Keratinocyte (primary cell): ENCODE data around the gene IFNAR1. TPM values are rescaled to one million over a fixed set of nuclear protein-coding genes. Genes with fewer than 3 reads are reported as not detected.

Experiments used
- DNase-seq: peaks from one replicate; pipeline ENCODE4 v3.0.0-alpha.2; 2011; ENCODE audit warnings: low read depth, missing footprints, low spot score
- FAIRE-seq: peaks from 2 replicates; lab custom pipeline; 2011; peaks lifted over from hg19 to GRCh38; lab: Jason Lieb, UNC
- H2AFZ ChIP-seq: 2 replicates; pipeline ENCODE4 v1.6.0; 2012; ENCODE audit warnings: low read length, control low read depth, inconsistent platforms; ENCODE audit not compliant: control insufficient read depth
- H3K27ac ChIP-seq: 2 replicates; pipeline ENCODE4 v1.5.1; 2011; ENCODE audit warnings: low read length; ENCODE audit not compliant: control insufficient read depth, insufficient read depth
- H3K27me3 ChIP-seq: 3 replicates; pipeline ENCODE4 v1.6.0; 2011; ENCODE audit warnings: low read length; ENCODE audit not compliant: control insufficient read depth, insufficient read depth; ENCODE audit errors: extremely low read depth
- H3K36me3 ChIP-seq, 2 experiments: 2 replicates in 1 of 2; 3 replicates in 1 of 2; pipeline ENCODE4 v1.5.1; 2011; ENCODE audit warnings: low read length in 2 of 2, mild to moderate bottlenecking in 1 of 2; ENCODE audit not compliant: control insufficient read depth in 2 of 2, insufficient read depth in 2 of 2; ENCODE audit errors: extremely low read depth in 1 of 2
- H3K4me1 ChIP-seq: 3 replicates; pipeline ENCODE4 v1.5.1; 2011; ENCODE audit warnings: low read length; ENCODE audit not compliant: control insufficient read depth, insufficient read depth; ENCODE audit errors: extremely low read depth
- H3K4me2 ChIP-seq: 3 replicates; pipeline ENCODE4 v1.6.0; 2011; ENCODE audit warnings: low read depth, low read length; ENCODE audit not compliant: control insufficient read depth, insufficient read depth; ENCODE audit errors: extremely low read depth
- H3K4me3 ChIP-seq, 3 experiments: fragments of 200-600 bp in 1 of 3; sonication (generic) in 1 of 3; 2 replicates in 2 of 3; 3 replicates in 1 of 3; pipeline ENCODE4 v1.5.1; 2011 to 2016; ENCODE audit warnings: low read length in 3 of 3, mild to moderate bottlenecking in 3 of 3, control low read depth in 2 of 3, inconsistent platforms in 1 of 3, low read depth in 1 of 3, mixed read lengths in 1 of 3, mixed run types in 1 of 3, moderate library complexity in 1 of 3; ENCODE audit not compliant: control insufficient read depth in 2 of 3, insufficient read depth in 2 of 3; ENCODE audit errors: extremely low read depth in 1 of 3
- H3K79me2 ChIP-seq: 2 replicates; pipeline ENCODE4 v1.6.0; 2012; ENCODE audit warnings: low read length; ENCODE audit not compliant: control insufficient read depth, insufficient read depth
- H3K9ac ChIP-seq: 3 replicates; pipeline ENCODE4 v1.6.0; 2011; ENCODE audit warnings: low read length; ENCODE audit not compliant: control insufficient read depth, insufficient read depth; ENCODE audit errors: extremely low read depth
- H3K9me1 ChIP-seq: 3 replicates; pipeline ENCODE4 v1.6.0; 2011; ENCODE audit warnings: low read length; ENCODE audit not compliant: control insufficient read depth, insufficient read depth; ENCODE audit errors: extremely low read depth
- H3K9me3 ChIP-seq: 2 replicates; pipeline ENCODE4 v1.5.1; 2012; ENCODE audit warnings: low read depth, low read length; ENCODE audit not compliant: control insufficient read depth
- H4K20me1 ChIP-seq: 3 replicates; pipeline ENCODE4 v1.6.0; 2011; ENCODE audit warnings: low read length; ENCODE audit not compliant: control insufficient read depth, insufficient read depth; ENCODE audit errors: extremely low read depth
- EZH2 ChIP-seq: IDR thresholded peaks from one replicate; pipeline ENCODE4 v1.6.1; 2012; ENCODE audit warnings: inconsistent platforms, mild to moderate bottlenecking, low read length, moderate library complexity
- dilution Hi-C: fragments of 300-500 bp; cut with MboI; formaldehyde crosslinking; loops from one replicate; pipeline ENCODE4 v1.7.0; 2020; ENCODE audit warnings: low sequenced_read_pairs; ENCODE audit not compliant: extremely low pct_ligation_motif_present
- polyA plus RNA-seq, 5 experiments: library from polyadenylated mRNA; depleted of rRNA in 3 of 5; stranded (reverse) in 3 of 5; stranded (forward) in 1 of 5; unstranded in 1 of 5; fragments of >200 nt; gene quantifications; 1 replicate in 1 of 5; 2 replicates in 3 of 5; 3 replicates in 1 of 5; pipeline versions ENCODE4 v1.2.1 to v1.2.3, GENCODE V29; 2011 to 2012; ENCODE audit warnings: missing spikeins in 2 of 5, low read depth in 1 of 5, low replicate concordance in 1 of 5
- TF ChIP-seq, protein P1 (sequence below), 3 experiments: IDR thresholded peaks in 1 of 3; conservative IDR thresholded peaks in 1 of 3; optimal IDR thresholded peaks in 1 of 3; 2 replicates in 2 of 3; 3 replicates in 1 of 3; pipeline versions ENCODE3 to v1.5.1; 2011; ENCODE audit warnings: low read length in 3 of 3, mild to moderate bottlenecking in 3 of 3, moderate library complexity in 2 of 3, control low read depth in 1 of 3, inconsistent platforms in 1 of 3; ENCODE audit not compliant: insufficient read depth in 2 of 3; ENCODE audit errors: extremely low read depth in 1 of 3

Gene IFNAR1
- polyA plus RNA-seq, 1 donor (not counting 4 experiments of a cell fraction or from before 2014, with no cell fraction given) = 12.6 TPM

- no peak overlapping the region for H3K9ac ChIP-seq
Observed at GRCh38 chr21:33290441-33290840, 34.3 kb upstream of the IFNAR1 start.

DNA sequence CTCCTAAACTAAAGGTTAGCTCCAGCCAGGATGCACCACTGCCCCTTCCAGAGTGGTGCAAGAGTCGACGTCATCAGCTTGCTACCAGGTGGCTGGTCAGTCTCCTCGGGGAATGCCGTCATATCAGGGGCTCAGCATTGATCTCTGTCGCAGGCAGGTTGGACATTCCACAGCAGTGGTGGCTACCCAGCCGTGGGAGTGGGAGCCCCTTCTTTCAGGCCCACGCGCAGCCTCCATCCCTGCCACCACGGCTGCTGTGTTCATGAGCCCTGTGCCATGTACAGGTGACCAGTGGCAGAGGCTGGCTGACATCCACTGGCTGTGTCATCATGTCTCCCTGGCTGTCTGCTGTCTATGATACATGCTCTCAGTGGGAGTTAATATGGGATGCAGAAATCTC, 33.1 kb upstream of the IFNAR1 start:
- H3K27me3 ChIP-seq = no peaks in the 10 kb centered on the region
- H3K4me1 ChIP-seq = peaks cover 15% of the 10 kb centered on the region
- H3K79me2 ChIP-seq = no peaks in the 10 kb centered on the region
- no peak for TF ChIP-seq EZH2
- TF ChIP-seq, protein P1, sequence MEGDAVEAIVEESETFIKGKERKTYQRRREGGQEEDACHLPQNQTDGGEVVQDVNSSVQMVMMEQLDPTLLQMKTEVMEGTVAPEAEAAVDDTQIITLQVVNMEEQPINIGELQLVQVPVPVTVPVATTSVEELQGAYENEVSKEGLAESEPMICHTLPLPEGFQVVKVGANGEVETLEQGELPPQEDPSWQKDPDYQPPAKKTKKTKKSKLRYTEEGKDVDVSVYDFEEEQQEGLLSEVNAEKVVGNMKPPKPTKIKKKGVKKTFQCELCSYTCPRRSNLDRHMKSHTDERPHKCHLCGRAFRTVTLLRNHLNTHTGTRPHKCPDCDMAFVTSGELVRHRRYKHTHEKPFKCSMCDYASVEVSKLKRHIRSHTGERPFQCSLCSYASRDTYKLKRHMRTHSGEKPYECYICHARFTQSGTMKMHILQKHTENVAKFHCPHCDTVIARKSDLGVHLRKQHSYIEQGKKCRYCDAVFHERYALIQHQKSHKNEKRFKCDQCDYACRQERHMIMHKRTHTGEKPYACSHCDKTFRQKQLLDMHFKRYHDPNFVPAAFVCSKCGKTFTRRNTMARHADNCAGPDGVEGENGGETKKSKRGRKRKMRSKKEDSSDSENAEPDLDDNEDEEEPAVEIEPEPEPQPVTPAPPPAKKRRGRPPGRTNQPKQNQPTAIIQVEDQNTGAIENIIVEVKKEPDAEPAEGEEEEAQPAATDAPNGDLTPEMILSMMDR (optimal IDR thresholded peaks at IDR 0.05 in 1 of 3, IDR thresholded peaks at IDR 0.05 in 1 of 3, conservative IDR thresholded peaks at IDR 0.05 in 1 of 3; ENCODE audit: extremely low read depth in 1 of 3, insufficient read depth in 2 of 3, low read length in 3 of 3) = no peak
- H3K4me2 ChIP-seq = no peak overlapping the region
- H3K4me3 ChIP-seq = no peak overlapping the region
- dilution Hi-C loops = no loop called here
- no peak overlapping the region for H3K9ac ChIP-seq
- no peak overlapping the region for H2AFZ ChIP-seq
- DNase-seq (no peak), FAIRE-seq (no peak)
- H4K20me1 ChIP-seq = no peaks in the 10 kb centered on the region
- no peaks in the 10 kb centered on the region for H3K9me1 ChIP-seq
- peaks cover 3 to 4% of the 10 kb centered on the region in 2 experiments for H3K36me3 ChIP-seq
- no peak overlapping the region for H3K27ac ChIP-seq
- H3K9me3 ChIP-seq = no peaks in the 10 kb centered on the region

More at GRCh38 chr21:33290441-33290840, 34.3 kb upstream of the IFNAR1 start:
- H3K27ac ChIP-seq = no peak overlapping the region
- peaks cover 3 to 4% of the 10 kb centered on the region in 2 experiments for H3K36me3 ChIP-seq
- H3K4me2 ChIP-seq = no peak overlapping the region
- TF ChIP-seq, protein P1 (optimal IDR thresholded peaks at IDR 0.05 in 1 of 3, IDR thresholded peaks at IDR 0.05 in 1 of 3, conservative IDR thresholded peaks at IDR 0.05 in 1 of 3; ENCODE audit: extremely low read depth in 1 of 3, insufficient read depth in 2 of 3, low read length in 3 of 3) = no peak
- TF ChIP-seq EZH2 = no peak
- no peaks in the 10 kb centered on the region for H3K9me3 ChIP-seq
- FAIRE-seq = no peak
- dilution Hi-C loops = no loop called here
- peaks cover 14% of the 10 kb centered on the region for H3K4me1 ChIP-seq
- H3K79me2 ChIP-seq = no peaks in the 10 kb centered on the region
- no peaks in the 10 kb centered on the region for H4K20me1 ChIP-seq
- no peaks in the 10 kb centered on the region for H3K27me3 ChIP-seq
- no peak overlapping the region for H3K4me3 ChIP-seq
- no peaks in the 10 kb centered on the region for H3K9me1 ChIP-seq
- no peak overlapping the region for H2AFZ ChIP-seq
- no peak for DNase-seq
